Measurements from ENCODE around the gene RHBDF1. TPM values are rescaled to one million over a fixed set of nuclear protein-coding genes. Genes with fewer than 3 reads are reported as not detected.
"Not testable (repeated sequence)": the region's sequence is repeated elsewhere in the genome, so short reads cannot be mapped to it uniquely, and the experiment has no call there.

The RHBDF1 gene
- total and polyA plus RNA-seq, 12 donors = 2.3 to 55.7 (median 7.6) TPM

DNA sequence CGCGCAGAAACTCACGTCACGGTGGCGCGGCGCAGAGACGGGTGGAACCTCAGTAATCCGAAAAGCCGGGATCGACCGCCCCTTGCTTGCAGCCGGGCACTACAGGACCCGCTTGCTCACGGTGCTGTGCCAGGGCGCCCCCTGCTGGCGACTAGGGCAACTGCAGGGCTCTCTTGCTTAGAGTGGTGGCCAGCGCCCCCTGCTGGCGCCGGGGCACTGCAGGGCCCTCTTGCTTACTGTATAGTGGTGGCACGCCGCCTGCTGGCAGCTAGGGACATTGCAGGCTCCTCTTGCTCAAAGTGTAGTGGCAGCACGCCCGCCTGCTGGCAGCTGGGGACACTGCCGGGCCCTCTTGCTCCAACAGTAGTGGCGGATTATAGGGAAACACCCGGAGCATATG, 61.7 kb downstream of the RHBDF1 start:
- TF ChIP-seq, protein P1, sequence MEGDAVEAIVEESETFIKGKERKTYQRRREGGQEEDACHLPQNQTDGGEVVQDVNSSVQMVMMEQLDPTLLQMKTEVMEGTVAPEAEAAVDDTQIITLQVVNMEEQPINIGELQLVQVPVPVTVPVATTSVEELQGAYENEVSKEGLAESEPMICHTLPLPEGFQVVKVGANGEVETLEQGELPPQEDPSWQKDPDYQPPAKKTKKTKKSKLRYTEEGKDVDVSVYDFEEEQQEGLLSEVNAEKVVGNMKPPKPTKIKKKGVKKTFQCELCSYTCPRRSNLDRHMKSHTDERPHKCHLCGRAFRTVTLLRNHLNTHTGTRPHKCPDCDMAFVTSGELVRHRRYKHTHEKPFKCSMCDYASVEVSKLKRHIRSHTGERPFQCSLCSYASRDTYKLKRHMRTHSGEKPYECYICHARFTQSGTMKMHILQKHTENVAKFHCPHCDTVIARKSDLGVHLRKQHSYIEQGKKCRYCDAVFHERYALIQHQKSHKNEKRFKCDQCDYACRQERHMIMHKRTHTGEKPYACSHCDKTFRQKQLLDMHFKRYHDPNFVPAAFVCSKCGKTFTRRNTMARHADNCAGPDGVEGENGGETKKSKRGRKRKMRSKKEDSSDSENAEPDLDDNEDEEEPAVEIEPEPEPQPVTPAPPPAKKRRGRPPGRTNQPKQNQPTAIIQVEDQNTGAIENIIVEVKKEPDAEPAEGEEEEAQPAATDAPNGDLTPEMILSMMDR (IDR thresholded peaks at IDR 0.05) = peak in 3 of 6 experiments; percentile 38 to 48 (median 47)
- H3K4me1 ChIP-seq (replicated peaks in 1 of 2); H3K27ac ChIP-seq; intact Hi-C loops (cut with DNase I); H3K9me3 ChIP-seq (replicated peaks in 1 of 3); H3K27me3 ChIP-seq; H3K36me3 ChIP-seq (replicated peaks in 1 of 2); H3K4me3 ChIP-seq: not testable (repeated sequence)
- DNase-seq = peak; percentile 92 to 100 (median 98)
- WGBS, 4 donors = 17 to 49% (median 24%) methylated on average over 7 to 15 of the region's 27 CpGs; no CpG with 5 or more reads in 1 of the 4 donors

DNA sequence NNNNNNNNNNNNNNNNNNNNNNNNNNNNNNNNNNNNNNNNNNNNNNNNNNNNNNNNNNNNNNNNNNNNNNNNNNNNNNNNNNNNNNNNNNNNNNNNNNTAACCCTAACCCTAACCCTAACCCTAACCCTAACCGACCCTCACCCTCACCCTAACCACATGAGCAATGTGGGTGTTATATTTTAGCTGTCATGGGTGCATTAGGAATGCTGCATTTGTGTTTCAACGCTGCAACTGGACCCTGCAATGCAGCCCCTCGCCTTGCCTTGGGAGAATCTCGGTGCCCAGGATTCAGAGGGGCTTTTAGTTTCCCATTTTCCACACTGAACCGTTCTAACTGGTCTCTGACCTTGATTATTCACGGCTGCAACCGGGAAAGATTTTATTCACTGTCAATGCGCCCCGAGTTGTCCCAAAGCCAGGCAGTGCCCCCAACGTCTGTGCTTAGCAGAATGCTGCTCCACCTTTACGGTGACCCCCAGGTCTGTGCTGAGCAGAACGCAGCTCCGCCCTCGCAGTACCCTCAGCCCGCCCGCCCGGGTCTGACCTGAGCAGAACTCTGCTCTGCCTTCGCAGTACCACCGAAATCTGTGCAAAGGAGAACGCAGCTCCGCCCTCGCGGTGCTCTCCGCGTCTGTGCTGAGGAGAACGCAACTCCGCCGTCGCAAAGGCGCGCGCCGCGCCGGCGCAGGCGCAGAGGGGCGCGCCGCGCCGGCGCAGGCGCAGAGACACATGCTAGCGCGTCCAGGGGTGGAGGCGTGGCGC, 62.3 kb downstream of the RHBDF1 start:
- peak in 6 of 7 donors; percentile 26 to 65 (median 39) for DNase-seq
- no peaks in the 10 kb centered on the region for H3K27me3 ChIP-seq
- H3K36me3 ChIP-seq (replicated peaks in 1 of 2) = no peaks in the 10 kb centered on the region
- H3K4me3 ChIP-seq = no peak overlapping the region
- no peaks in the 10 kb centered on the region for H3K4me1 ChIP-seq (replicated peaks in 1 of 2)
- no peak overlapping the region for H3K27ac ChIP-seq
- H3K9me3 ChIP-seq (replicated peaks in 1 of 3) = no peaks in the 10 kb centered on the region
- 63 to 78% (median 66%) methylated on average over 18 to 47 of the region's 48 CpGs; no CpG with 5 or more reads in 1 of the 4 donors for WGBS, 4 donors
- TF ChIP-seq, protein P1 (IDR thresholded peaks at IDR 0.05) = no peak
- TF ChIP-seq POLR2A (IDR thresholded peaks at IDR 0.05) = no peak
- intact Hi-C loops (cut with DNase I) = no loop called here

Small RNA genes within 50 kb of the gene (microRNA-seq; reads per million reads assigned to microRNA genes)
- gene MIR6859-4 = 0 reads per million in 3 donors

Small RNA genes within 50 kb of the gene (small RNA-seq; reads per million reads assigned to genes)
- gene MIR6859-4 (0 reads per million in 2 donors), gene Z69720.2 (0 reads per million in 2 donors)

Other genes with a start within 250 kb of the RHBDF1 start
- 10 to 100 TPM in 4 of 9 donors, 1 to 10 TPM in 5; 3.6 to 21.4 (median 8.9) TPM for gene POLR3K, start 19.0 kb downstream of the RHBDF1 start, total RNA-seq
- 10 to 100 TPM in 1 of 3 donors, 1 to 10 TPM in 2; 6.1 to 15.1 (median 8.4) TPM for gene POLR3K, start 19.0 kb downstream of the RHBDF1 start, polyA plus RNA-seq
- gene SNRNP25, start 18.8 kb downstream of the RHBDF1 start, total RNA-seq = 10 to 100 TPM; 22.6 to 50.5 (median 29.6) TPM
- 10 to 100 TPM; 35.3 to 51.1 (median 40.2) TPM for gene SNRNP25, start 18.8 kb downstream of the RHBDF1 start, polyA plus RNA-seq
- gene MPG, start 5.6 kb upstream of the RHBDF1 start, total RNA-seq = 100 to 1,000 TPM in 4 of 9 donors, 10 to 100 TPM in 5; 60.9 to 207 (median 80.2) TPM
- gene MPG, start 5.6 kb upstream of the RHBDF1 start, polyA plus RNA-seq = 100 to 1,000 TPM in 2 of 3 donors, 1 to 10 TPM in 1; 5.0 to 148 (median 129) TPM
- gene NPRL3, start 66.0 kb upstream of the RHBDF1 start, total RNA-seq = 10 to 100 TPM in 8 of 9 donors, 1 to 10 TPM in 1; 4.6 to 46.2 (median 31.0) TPM
- gene NPRL3, start 66.0 kb upstream of the RHBDF1 start, polyA plus RNA-seq = 10 to 100 TPM; 22.3 to 45.8 (median 29.1) TPM
- gene HBZ, start 80.0 kb upstream of the RHBDF1 start, total RNA-seq = 1 to 10 TPM in 2 of 9 donors, under 1 TPM in 1, not detected in 6; 0.61 to 1.3 (median 1.3) TPM
- not detected for gene HBZ, start 80.0 kb upstream of the RHBDF1 start, polyA plus RNA-seq
- gene HBM, start 93.3 kb upstream of the RHBDF1 start, total RNA-seq = 10 to 100 TPM in 1 of 9 donors, under 1 TPM in 2, not detected in 6; 0.53 to 30.2 (median 0.61) TPM
- not detected for gene HBM, start 93.3 kb upstream of the RHBDF1 start, polyA plus RNA-seq
- gene HBA2, start 100.2 kb upstream of the RHBDF1 start, total RNA-seq = 1,000 to 10,000 TPM in 1 of 9 donors, 100 to 1,000 TPM in 1, 10 to 100 TPM in 3, 1 to 10 TPM in 3, not detected in 1; 1.9 to 1,723 (median 23.6) TPM
- 100 to 1,000 TPM in 1 of 3 donors, 10 to 100 TPM in 1, not detected in 1; 51.7 to 113 TPM for gene HBA2, start 100.2 kb upstream of the RHBDF1 start, polyA plus RNA-seq
- gene HBA1, start 104.0 kb upstream of the RHBDF1 start, total RNA-seq = 100 to 1,000 TPM in 2 of 9 donors, 10 to 100 TPM in 4, not detected in 3; 12.7 to 742 (median 34.7) TPM
- gene HBA1, start 104.0 kb upstream of the RHBDF1 start, polyA plus RNA-seq = 10 to 100 TPM in 2 of 3 donors, not detected in 1; 18.2 to 30.1 TPM
- gene HBQ1, start 107.8 kb upstream of the RHBDF1 start, total RNA-seq = 1 to 10 TPM in 2 of 9 donors, not detected in 7; 1.9 to 6.0 TPM
- under 1 TPM in 1 of 3 donors, not detected in 2; 0.44 TPM for gene HBQ1, start 107.8 kb upstream of the RHBDF1 start, polyA plus RNA-seq
- gene LUC7L, start 156.8 kb upstream of the RHBDF1 start, total RNA-seq = 100 to 1,000 TPM in 2 of 9 donors, 10 to 100 TPM in 7; 19.7 to 128 (median 68.6) TPM
- 100 to 1,000 TPM in 2 of 3 donors, 10 to 100 TPM in 1; 29.0 to 700 (median 372) TPM for gene LUC7L, start 156.8 kb upstream of the RHBDF1 start, polyA plus RNA-seq
- gene FAM234A, start 162.2 kb upstream of the RHBDF1 start, total RNA-seq = 100 to 1,000 TPM in 4 of 9 donors, 10 to 100 TPM in 5; 67.5 to 207 (median 99.4) TPM
- gene FAM234A, start 162.2 kb upstream of the RHBDF1 start, polyA plus RNA-seq = 10 to 100 TPM; 60.2 to 91.5 (median 68.2) TPM
- gene RGS11, start 203.3 kb upstream of the RHBDF1 start, total RNA-seq = 10 to 100 TPM in 1 of 9 donors, 1 to 10 TPM in 7, under 1 TPM in 1; 0.83 to 51.1 (median 5.7) TPM
- gene RGS11, start 203.3 kb upstream of the RHBDF1 start, polyA plus RNA-seq = 10 to 100 TPM in 2 of 3 donors, 1 to 10 TPM in 1; 1.4 to 98.6 (median 34.9) TPM
- gene ARHGDIG, start 208.0 kb upstream of the RHBDF1 start, total RNA-seq = 1 to 10 TPM in 2 of 9 donors, under 1 TPM in 4, not detected in 3; 0.23 to 2.1 (median 0.64) TPM
- 1 to 10 TPM in 2 of 3 donors, under 1 TPM in 1; 0.40 to 3.5 (median 1.3) TPM for gene ARHGDIG, start 208.0 kb upstream of the RHBDF1 start, polyA plus RNA-seq
- 1 to 10 TPM in 1 of 9 donors, under 1 TPM in 5, not detected in 3; 0.28 to 1.4 (median 0.58) TPM for gene PDIA2, start 210.5 kb upstream of the RHBDF1 start, total RNA-seq
- 1 to 10 TPM in 2 of 3 donors, not detected in 1; 2.6 to 9.7 TPM for gene PDIA2, start 210.5 kb upstream of the RHBDF1 start, polyA plus RNA-seq